HG02973 (cell line): ENCODE measurements around the gene EPHA1.
"Not testable (repeated sequence)": the region's sequence is repeated elsewhere in the genome, so short reads cannot be mapped to it uniquely, and the experiment has no call there.

ENCODE experiments used
- ATAC-seq: cut with Tn5 transposase; IDR thresholded peaks from one replicate; pipeline ENCODE4 v1.9.1; 2021; ENCODE audit warnings: moderate library complexity; ENCODE audit not compliant: unreplicated experiment

Gene EPHA1

GRCh38 chr7:143433759-143434158, 25.1 kb upstream of the EPHA1 start:
- ATAC-seq: no peak

- no peak for ATAC-seq
Measured at GRCh38 chr7:143431109-143431508, 22.5 kb upstream of the EPHA1 start.

GRCh38 chr7:143429770-143430698, 21.4 kb upstream of the EPHA1 start:
- no peak for ATAC-seq

GRCh38 chr7:143426479-143427142, 18.0 kb upstream of the EPHA1 start:
- ATAC-seq: no peak

- ATAC-seq: not testable (repeated sequence)
Measured at GRCh38 chr7:143424476-143424875, 15.8 kb upstream of the EPHA1 start.

GRCh38 chr7:143422033-143422432, 13.4 kb upstream of the EPHA1 start:
- no peak for ATAC-seq

- ATAC-seq: not testable (repeated sequence)
Measured at GRCh38 chr7:143420624-143421023, 12.0 kb upstream of the EPHA1 start.

- ATAC-seq: no peak
Measured at GRCh38 chr7:143419880-143420279, 11.2 kb upstream of the EPHA1 start.

GRCh38 chr7:143418681-143419458, 10.2 kb upstream of the EPHA1 start:
- no peak for ATAC-seq

- no peak for ATAC-seq
Measured at GRCh38 chr7:143417734-143418383, 9.2 kb upstream of the EPHA1 start.

GRCh38 chr7:143416565-143417149, 8.0 kb upstream of the EPHA1 start:
- ATAC-seq: no peak

- no peak for ATAC-seq
Measured at GRCh38 chr7:143415742-143416397, 7.2 kb upstream of the EPHA1 start.

- not testable (repeated sequence) for ATAC-seq
Measured at GRCh38 chr7:143415209-143415608, 6.6 kb upstream of the EPHA1 start.

- no peak for ATAC-seq
Measured at GRCh38 chr7:143413123-143413522, 4.5 kb upstream of the EPHA1 start.

GRCh38 chr7:143411976-143412708, 3.5 kb upstream of the EPHA1 start:
- ATAC-seq: no peak

- no peak for ATAC-seq
Measured at GRCh38 chr7:143410521-143411004, 1.9 kb upstream of the EPHA1 start.

- no peak for ATAC-seq
Measured at GRCh38 chr7:143408252-143408685, 387 bp downstream of the EPHA1 start.

GRCh38 chr7:143407287-143408251, 1.1 kb downstream of the EPHA1 start:
- ATAC-seq: no peak
